GM11168 (cell line): ENCODE measurements around the gene GCM1.

Source experiments
- in situ Hi-C: fragments of 300-500 bp; cut with MboI; formaldehyde crosslinking; loops from one replicate; pipeline ENCODE4 v1.12.0; 2022; ENCODE audit warnings: low sequenced_read_pairs; ENCODE audit not compliant: unreplicated experiment

Gene GCM1, protein sequence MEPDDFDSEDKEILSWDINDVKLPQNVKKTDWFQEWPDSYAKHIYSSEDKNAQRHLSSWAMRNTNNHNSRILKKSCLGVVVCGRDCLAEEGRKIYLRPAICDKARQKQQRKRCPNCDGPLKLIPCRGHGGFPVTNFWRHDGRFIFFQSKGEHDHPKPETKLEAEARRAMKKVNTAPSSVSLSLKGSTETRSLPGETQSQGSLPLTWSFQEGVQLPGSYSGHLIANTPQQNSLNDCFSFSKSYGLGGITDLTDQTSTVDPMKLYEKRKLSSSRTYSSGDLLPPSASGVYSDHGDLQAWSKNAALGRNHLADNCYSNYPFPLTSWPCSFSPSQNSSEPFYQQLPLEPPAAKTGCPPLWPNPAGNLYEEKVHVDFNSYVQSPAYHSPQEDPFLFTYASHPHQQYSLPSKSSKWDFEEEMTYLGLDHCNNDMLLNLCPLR

DNA sequence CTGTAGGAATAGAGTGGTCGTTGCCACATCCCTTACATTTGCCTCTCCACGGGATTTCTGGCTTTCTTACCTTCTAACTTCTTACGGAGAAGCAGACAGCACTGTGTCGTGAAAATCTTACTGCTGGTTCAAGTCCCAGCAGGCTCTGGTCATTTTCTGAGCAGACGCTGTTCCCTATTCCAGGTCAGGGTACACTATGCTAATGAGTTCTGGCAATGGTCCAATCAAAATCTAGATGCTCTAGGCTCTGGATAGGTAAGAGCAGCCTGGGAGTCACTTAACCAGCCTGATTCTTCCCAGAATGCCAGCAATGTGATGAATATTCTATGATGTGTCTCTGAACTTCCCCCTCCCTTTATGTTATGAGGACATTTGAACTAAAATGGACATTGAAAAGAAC is at the start of gene GCM1:
GCM1 (minus strand) TSS at position 158 of the 400 bp plus-strand sequence. CDS start 3,209 bp downstream, outside the sequence.
- in situ Hi-C loops, result no loop called here

DNA sequence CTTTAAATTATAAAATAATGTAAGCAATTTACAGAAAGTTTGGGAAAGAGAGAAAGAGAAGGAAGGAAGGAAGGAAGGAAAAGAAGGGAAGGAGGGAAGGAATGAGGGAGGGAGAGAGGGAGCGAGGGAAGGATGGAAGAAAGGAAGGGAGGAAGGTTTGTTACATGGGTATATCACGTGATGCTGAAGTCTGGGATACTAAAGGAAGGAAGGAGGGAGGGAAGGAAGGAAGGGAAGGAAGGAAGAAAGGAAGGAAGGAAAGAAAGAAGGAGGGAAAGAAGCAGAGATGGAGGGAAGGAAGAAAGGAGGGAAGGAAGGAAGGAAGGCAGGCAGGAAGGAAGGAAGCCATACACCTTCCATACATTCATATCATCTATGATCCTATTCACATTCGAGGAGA is 48.9 kb upstream of the GCM1 start:
- in situ Hi-C loops, result no loop called here

DNA sequence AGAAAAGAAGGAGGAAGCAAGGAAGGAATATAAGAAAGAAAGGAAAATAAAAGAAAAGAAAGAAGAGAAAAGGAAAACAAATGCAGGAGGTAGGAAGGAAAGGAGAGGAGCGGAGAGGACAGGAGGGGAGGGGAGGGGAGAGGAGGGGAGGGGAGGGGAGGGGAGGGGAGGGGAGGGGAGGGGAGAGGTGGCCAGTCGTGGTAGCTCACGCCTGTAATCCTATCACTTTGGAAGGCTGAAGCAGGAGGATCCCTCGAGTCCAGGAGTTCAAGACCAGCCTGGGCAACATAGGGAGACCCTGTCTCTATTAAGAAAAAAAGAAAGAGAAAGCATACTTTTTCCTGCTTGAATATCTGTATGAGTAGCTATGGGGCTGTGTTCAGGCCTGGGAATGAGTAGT is 46.4 kb upstream of the GCM1 start:
- in situ Hi-C loops, result no loop called here

DNA sequence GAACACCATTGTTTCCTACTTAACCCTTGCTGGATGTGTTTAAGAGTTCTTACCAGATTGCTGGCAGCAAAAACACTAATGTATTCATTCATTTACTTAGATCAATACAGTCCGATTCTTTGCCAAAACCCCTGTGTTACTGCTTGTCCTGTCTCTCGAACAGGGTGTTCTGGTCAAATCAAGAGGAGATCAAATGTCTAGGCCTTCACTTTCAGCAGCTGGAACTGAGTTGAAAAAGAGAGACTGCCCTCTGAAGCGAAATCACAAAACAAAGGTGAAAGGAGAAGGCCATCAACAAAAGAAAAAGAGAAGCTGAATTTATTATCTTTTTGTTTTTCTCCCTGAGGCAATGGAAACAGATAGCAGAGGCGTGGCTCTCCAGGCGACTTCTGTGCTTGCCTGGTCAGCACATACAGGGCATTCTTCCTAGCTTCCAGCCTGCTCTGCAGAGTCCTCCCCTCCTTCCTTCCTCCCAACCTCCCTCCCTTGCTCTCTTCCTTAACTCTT is 44.1 kb upstream of the GCM1 start:
- in situ Hi-C loops, result no loop called here

DNA sequence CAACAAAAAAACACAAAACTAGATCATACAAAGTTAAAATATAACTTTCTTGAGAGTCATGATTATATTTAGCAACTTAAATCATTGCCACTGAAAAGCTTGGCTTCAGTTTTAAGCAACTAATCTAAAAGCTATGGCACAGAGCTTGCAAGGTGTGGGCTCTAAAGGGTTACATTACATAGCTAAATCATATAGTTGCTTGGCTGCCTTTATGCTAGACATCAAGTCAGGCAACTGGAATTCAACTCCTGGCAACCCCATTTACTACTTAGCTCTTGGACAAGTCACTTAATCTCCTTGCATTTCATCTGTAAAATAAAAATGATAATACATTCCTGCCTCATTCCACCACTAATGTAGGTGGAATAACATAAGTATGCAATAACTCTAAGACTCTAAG is 40.9 kb upstream of the GCM1 start:
- in situ Hi-C loops, result no loop called here

DNA sequence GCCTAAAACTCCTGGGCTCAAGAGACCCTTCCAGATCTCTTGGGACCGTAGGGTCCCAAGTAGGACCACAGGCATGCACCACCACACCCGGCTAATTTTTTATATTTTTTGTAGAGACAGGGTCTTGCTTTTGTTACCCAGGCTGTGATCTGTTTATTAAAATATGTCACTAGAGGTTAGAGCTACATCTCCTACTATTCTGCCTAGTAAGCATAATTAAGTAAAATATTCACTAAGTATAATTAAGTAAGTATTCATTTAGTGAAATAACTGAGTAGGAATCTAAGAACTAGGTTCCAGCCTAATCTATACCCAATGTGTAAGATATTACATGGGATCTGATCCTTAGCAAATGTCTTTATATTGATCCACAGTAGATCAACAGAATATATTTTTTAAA is 40.2 kb upstream of the GCM1 start:
- in situ Hi-C loops, result no loop called here

DNA sequence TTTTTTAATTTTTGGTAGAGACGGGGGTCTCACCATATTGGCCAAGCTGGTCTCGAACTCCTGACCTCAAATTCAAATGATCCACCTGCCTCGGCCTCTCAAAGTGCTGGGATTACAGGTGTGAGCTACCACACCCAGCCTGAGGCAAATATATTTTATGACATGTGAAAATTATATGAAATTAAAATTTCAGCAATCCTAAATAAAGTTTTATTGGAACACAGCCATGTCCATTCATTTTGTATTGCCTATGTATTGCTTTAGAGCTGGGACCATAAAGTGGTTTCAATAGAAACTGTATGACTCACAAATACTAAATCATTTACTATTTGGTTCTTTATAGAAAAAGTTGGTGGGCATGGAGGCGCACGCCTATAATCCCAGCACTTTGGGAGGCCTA is 32.0 kb upstream of the GCM1 start:
- in situ Hi-C loops, result no loop called here

DNA sequence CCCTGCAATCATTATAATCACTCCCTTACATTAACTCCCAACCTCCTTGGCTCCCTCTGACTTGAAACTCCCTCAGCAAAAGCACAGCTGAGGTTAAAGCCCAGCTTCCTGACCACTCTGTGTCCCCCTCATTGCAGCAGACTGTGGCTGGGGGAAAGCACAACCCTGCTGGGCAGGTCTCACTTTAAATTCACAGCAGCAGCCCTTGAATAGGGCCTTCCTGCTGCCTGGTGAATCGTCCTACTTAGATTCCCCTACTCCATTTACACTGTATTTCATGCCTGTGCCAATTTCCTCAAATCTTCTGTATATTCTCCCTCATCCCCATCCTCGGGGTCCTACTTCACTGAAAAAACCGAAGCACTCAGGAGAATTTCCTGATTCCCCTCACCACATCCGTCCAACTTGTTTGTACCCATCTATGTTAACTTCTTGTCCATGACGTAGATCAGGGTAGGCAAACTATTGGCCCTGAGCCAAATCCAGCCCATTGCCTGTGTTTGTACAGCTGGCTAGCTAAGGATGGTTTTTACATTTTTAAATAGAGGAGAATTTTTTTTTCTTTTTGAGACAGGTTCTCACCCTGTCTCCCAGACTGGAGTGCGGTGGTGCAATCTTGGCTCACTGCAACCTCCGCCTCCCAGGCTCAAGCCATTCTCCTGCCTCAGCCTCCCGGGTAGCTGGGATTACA is 31.5 kb upstream of the GCM1 start:
- in situ Hi-C loops, result loop anchor here (10.0 kb wide), 1 partner anchor 235 kb away; no protein-coding TSS in a partner anchor

DNA sequence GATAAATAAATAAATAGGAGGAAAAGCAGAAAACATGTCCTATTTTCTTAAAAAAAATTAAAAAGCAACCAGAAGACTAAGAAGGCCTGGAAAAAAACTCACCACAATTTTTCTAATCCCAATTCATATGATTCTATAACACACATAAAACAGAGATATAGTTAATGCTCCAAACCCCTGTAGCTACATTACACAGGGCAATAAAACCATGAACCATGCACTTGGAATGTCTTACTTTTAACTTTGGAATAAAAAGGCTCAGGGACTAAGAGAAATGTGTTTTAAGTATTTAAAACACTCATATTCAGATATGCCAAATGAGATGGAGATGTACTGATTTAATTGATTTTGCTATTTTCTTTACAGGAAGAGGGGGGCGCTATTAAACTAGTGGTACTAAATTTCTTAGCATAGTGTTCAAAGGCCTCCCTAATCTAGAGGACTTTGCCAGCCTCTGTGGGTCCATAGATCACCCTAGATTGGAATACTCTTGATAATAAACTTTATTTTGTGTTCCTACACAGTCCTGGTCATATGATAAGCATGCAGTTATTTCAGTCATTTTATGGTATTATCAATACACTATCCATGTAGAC is 30.3 kb upstream of the GCM1 start:
- in situ Hi-C loops, result loop anchor here (10.0 kb wide), 1 partner anchor 236 kb away; no protein-coding TSS in a partner anchor

DNA sequence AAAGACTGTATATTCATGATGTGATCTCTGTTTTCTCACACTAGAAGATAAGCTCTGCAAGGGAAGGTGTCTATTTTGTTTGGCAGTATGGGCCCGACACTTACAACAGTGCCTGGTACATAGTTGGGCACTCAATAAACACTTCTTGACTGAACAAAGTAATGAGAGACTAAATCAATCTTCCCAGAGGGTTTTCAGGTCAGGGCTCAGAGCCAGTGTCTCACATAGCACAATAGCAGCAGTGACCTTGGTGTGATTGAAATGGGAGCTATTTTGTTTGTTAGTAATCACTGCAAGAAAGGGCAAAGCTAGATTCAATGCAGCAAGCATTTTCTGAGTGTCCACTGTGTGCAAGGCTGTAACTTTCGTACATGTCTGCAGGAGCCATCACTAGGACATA is 26.4 kb upstream of the GCM1 start:
- in situ Hi-C loops, result loop anchor here (10.0 kb wide), 1 partner anchor 240 kb away; no protein-coding TSS in a partner anchor

DNA sequence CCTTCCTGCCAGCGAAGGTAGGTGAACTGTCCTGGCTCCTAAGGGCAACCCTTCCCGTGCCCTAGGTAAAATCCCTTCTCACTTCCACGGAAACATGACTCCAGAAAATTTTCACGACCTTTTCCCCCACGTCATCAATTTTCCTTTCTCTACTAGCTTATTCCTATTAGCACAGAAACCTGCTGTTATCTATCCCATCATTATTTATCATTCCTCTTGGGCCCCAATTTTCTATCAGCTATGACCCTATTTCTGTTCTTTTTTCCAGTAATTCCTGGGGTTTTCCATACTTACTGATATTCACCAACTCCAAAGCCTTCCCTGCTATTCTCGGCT is 23.8 kb upstream of the GCM1 start:
- in situ Hi-C loops, result loop anchor here (5.0 to 25.0 kb wide), 3 partner anchors 242 to 490 kb away; partner anchors contain the start of gene KLHL31

DNA sequence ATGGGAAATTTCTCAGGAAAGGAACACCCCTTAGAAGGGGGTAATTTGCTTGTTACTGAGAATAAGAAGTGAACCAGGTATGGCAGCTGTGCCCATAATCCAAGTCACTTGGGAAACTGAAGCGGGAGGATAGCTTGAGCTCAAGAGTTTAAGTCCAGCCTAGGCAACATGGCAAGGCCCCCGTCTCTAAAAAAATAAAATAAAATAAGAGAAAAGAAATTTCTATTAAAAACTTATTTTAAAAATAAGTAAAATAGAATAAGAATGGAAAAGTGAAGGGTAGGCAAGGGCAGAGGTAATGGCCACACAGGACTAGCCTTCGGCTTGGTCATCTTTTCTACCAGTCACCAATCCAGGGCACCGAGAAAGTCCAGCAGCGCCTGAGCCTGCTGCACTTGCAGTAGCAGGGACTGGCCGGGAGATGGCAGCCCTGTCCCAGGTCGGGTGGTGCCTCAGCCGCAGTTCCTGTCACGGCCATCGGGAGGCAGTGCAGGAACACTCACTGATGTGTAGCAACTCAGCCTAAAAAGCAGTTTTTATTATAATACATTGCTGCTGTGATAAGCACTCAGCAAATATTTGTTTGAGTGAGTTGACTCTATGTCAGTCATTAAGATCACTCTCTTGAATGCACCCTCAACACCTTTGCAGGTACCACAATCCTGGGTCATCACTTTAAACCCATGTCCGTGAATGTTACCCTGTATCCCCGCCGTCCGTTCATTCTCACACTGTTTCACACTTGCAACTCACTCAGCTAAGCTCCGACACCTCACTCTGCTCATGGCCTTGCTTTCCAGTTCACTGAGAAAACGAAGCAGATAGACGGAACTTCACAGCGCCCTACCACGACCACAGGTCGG is 23.2 kb upstream of the GCM1 start:
- in situ Hi-C loops, result loop anchor here (5.0 to 25.0 kb wide), 3 partner anchors 243 to 490 kb away; partner anchors contain the start of gene KLHL31

DNA sequence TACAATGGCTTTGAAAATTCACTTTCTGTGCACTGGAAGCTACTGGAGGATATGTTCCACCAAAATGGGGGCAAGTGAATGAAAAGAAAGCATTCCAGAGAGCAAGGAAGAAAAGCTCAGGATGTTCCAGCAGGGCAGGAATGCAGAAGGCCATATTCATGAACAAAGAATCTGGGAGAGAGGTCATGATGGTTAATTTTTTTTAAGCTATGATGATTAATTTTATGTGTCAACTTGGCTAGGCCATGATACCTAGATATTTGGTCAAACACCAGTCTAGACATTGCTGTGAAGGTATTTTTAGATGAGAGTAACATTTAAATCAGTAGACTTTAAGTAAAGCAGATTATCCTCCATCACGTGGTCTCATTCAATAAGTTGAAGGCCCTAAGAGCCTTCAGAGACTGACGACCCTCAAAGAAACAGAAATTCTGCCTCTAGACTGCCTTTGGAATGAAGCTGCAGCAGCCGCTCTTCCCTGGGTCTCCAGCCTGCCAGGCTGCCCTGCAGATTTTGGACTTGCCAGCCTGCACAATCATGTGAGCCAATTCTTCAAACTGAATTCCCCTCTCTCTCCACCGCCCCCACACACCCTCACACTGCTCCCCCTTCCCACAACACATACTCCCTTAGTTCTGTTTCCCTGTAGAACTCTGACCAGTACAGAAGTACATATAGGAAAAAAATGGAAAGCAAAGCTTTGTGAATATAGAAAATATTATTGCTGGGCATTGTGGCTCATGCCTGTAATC is 20.1 kb upstream of the GCM1 start:
- in situ Hi-C loops, result loop anchor here (25.0 kb wide), 1 partner anchor 494 kb away; the partner anchor contains the start of gene KLHL31

DNA sequence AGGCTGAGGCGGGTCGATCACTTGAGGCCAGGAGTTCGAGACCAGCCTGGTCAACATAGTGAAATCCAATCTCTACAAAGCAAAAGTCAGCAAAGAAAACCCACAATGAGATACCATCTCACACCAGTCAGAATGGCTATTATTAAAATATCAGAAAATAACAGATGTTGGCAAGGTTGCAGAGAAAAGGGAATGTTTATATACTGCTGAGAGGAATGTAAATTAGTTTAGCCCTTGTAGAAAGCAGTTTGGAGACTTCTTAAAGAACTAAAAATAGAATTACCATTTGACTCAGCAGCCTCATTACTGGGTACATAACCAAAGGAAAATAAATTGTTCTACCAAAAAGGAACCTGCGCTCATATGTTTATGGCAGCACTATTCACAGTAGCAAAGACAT is 16.7 kb upstream of the GCM1 start:
- in situ Hi-C loops, result loop anchor here (25.0 kb wide), 1 partner anchor 497 kb away; the partner anchor contains the start of gene KLHL31

DNA sequence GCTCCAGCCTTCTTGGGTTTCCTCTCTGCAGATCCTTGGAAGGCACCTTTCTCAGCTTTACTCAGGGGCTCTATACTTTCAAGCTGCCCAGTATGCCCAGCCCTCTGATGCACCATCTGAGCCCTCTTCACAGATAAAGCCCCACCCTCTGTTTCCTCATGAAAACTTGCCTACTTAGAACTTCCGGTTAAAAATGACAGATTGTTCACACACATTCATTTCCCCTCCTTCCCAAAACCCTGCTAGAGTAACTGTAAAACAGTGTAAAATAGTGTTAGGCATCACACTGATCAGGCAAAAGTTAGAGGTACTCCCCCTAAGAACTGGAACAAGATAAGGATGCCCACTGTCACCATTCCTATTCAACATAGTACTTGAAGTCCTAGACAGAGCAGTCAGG is 14.0 kb upstream of the GCM1 start:
- in situ Hi-C loops, result loop anchor here (25.0 kb wide), 1 partner anchor 500 kb away; the partner anchor contains the start of gene KLHL31

DNA sequence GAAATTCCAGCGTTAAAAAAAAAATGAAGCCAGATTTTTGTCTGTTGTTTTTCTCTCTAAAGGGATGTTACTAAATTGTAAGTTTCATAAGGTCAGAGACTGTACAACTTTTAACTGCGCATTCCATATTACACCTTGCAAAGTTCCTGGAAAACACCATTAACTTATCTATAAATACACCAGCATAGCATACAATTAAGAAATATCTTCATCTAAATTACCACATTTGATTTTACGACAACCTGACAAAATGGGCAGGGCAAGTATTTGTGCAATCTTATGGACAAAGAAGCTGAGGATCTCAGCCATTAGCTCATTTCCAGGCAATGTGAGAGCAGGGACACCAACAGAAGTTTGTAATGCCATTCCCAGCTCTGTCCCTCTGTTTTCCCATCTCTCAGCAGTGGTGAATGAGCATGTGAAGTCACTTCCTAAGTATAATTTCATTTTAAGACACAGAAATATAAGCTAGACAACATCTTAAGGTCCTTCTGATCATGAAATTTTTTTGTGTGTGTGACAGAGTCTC is 12.9 kb upstream of the GCM1 start:
- in situ Hi-C loops, result loop anchor here (25.0 kb wide), 1 partner anchor 501 kb away; the partner anchor contains the start of gene KLHL31

DNA sequence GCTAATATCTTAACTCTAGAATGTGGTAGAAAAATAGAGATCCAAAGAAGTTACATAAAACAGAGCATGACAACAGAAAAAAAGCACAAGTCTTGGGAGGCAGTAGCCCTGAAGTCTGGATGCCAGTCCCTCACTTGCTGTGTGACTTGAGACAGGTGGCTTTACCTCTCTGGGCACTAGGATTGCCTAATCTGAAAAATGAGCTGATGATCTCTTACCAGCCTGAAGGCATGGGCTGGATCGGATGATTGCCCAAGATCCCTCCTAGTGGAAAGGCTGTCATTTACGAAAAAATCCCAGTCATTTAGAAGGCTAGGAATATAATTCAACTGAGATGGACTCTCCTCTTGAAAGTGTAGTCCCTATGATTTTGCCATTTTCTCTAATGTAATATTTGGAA is 10.9 kb upstream of the GCM1 start:
- in situ Hi-C loops, result loop anchor here (25.0 kb wide), 1 partner anchor 503 kb away; the partner anchor contains the start of gene KLHL31

DNA sequence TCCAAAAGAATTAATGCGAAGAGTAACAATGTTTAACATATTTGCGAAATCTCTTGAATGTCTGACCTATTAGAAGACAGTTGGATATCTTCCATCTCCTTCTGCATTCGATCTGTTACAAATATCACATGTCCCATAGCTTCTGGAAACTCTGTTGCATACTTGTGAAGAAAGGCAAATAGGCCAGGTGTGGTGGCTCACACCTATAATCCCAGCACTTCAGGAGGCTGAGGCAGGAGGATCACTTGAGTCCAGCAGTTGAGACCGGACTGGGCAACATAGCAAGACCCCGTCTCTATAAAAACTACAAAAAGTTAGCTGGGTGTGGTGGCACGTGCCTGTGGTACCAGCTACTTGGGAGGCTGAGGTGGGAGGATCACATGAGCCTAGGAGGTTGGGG is 9.4 kb upstream of the GCM1 start:
- in situ Hi-C loops, result loop anchor here (25.0 kb wide), 1 partner anchor 504 kb away; the partner anchor contains the start of gene KLHL31
